ENCODE results near the gene ADGRG7.

Gene ADGRG7

DNA sequence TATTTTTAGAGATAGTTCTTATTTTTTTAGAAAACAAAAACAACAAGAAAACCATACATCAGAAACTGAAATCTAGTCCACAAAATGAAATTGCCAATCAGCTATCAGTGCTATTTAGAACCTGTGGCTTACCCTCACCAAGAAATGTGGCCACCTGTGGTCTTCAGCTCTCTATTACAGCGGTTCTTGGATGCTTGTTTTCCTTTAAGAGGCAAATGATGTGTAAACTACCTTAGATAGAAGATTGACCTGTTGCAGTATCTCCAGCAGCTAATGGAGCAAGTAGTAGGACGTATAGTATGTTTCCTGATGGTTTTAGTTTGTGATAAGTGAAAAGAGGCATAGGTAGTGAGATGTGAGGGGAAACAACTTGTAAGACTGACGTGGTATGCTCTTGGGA, 121.1 kb downstream of the ADGRG7 start:
- Mint-ChIP-seq H3K36me3 (ENCODE audit: low read depth) (peaks cover 60% of the 10 kb centered on the region), H3K27me3 (ENCODE audit: low read depth, poor library complexity) (no peaks in the 10 kb centered on the region), H3K27ac (no peak overlapping the region)

DNA sequence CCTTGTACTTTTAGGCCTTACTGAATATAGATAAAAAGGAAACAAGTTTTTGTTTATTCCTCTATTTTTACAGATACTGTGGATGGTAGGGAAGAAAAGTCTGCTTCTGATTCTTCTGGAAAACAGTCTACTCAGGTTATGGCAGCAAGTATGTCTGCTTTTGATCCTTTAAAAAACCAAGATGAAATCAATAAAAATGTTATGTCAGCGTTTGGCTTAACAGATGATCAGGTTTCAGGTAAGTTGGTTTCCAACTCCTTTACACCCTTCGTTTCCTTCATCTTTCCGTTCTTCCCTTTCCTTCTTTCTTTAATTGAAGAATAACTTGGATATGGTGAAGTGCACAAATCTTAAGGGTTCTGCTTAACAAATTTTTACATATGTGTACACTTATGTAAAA, 123.0 kb downstream of the ADGRG7 start:
- TF ChIP-seq, protein P1, sequence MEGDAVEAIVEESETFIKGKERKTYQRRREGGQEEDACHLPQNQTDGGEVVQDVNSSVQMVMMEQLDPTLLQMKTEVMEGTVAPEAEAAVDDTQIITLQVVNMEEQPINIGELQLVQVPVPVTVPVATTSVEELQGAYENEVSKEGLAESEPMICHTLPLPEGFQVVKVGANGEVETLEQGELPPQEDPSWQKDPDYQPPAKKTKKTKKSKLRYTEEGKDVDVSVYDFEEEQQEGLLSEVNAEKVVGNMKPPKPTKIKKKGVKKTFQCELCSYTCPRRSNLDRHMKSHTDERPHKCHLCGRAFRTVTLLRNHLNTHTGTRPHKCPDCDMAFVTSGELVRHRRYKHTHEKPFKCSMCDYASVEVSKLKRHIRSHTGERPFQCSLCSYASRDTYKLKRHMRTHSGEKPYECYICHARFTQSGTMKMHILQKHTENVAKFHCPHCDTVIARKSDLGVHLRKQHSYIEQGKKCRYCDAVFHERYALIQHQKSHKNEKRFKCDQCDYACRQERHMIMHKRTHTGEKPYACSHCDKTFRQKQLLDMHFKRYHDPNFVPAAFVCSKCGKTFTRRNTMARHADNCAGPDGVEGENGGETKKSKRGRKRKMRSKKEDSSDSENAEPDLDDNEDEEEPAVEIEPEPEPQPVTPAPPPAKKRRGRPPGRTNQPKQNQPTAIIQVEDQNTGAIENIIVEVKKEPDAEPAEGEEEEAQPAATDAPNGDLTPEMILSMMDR (IDR thresholded peaks at IDR 0.05), result no peak
- Mint-ChIP-seq H3K4me1 (peaks cover 5% of the 10 kb centered on the region), H3K9me3 (no peaks in the 10 kb centered on the region), H3K27ac (no peak overlapping the region), H3K27me3 (ENCODE audit: low read depth, poor library complexity) (peaks cover 3% of the 10 kb centered on the region), H3K36me3 (ENCODE audit: low read depth) (peaks cover 60% of the 10 kb centered on the region), H3K4me3 (no peak overlapping the region)
- DNase-seq, result no peak

More for the DNA sequence above, 121.1 kb downstream of the ADGRG7 start:
- H3K4me1 Mint-ChIP-seq, result no peaks in the 10 kb centered on the region
- TF ChIP-seq, protein P1 (IDR thresholded peaks at IDR 0.05), result no peak
- no peak for DNase-seq
- H3K9me3 Mint-ChIP-seq, result no peaks in the 10 kb centered on the region
- H3K4me3 Mint-ChIP-seq, result no peak overlapping the region

GRCh38 chr3:100737334-100737733, 127.9 kb downstream of the ADGRG7 start:
- no peak overlapping the region for H3K27ac Mint-ChIP-seq
- no peak overlapping the region for H3K4me3 Mint-ChIP-seq
- DNase-seq, result no peak
- TF ChIP-seq, protein P1 (IDR thresholded peaks at IDR 0.05), result peak; percentile 31
- peaks cover 5% of the 10 kb centered on the region for H3K4me1 Mint-ChIP-seq
- peaks cover 3% of the 10 kb centered on the region for H3K27me3 Mint-ChIP-seq (ENCODE audit: low read depth, poor library complexity)
- H3K9me3 Mint-ChIP-seq, result no peaks in the 10 kb centered on the region
- H3K36me3 Mint-ChIP-seq (ENCODE audit: low read depth), result peaks cover 59% of the 10 kb centered on the region

GRCh38 chr3:100740207-100740606, 130.8 kb downstream of the ADGRG7 start:
- H3K4me3 Mint-ChIP-seq, result no peak overlapping the region
- DNase-seq, result no peak
- H3K4me1 Mint-ChIP-seq, result peaks cover 5% of the 10 kb centered on the region
- peaks cover 59% of the 10 kb centered on the region for H3K36me3 Mint-ChIP-seq (ENCODE audit: low read depth)
- H3K27me3 Mint-ChIP-seq (ENCODE audit: low read depth, poor library complexity), result peaks cover 3% of the 10 kb centered on the region
- no peak overlapping the region for H3K27ac Mint-ChIP-seq
- TF ChIP-seq, protein P1 (IDR thresholded peaks at IDR 0.05), result no peak
- H3K9me3 Mint-ChIP-seq, result no peaks in the 10 kb centered on the region

GRCh38 chr3:100743535-100743934, 134.1 kb downstream of the ADGRG7 start:
- DNase-seq, result no peak
- Mint-ChIP-seq H3K27me3 (ENCODE audit: low read depth, poor library complexity) (no peaks in the 10 kb centered on the region), H3K4me3 (no peak overlapping the region), H3K4me1 (peaks cover 13% of the 10 kb centered on the region), H3K36me3 (ENCODE audit: low read depth) (peaks cover 59% of the 10 kb centered on the region), H3K27ac (no peak overlapping the region), H3K9me3 (no peaks in the 10 kb centered on the region)
- TF ChIP-seq, protein P1 (IDR thresholded peaks at IDR 0.05), result no peak

DNA sequence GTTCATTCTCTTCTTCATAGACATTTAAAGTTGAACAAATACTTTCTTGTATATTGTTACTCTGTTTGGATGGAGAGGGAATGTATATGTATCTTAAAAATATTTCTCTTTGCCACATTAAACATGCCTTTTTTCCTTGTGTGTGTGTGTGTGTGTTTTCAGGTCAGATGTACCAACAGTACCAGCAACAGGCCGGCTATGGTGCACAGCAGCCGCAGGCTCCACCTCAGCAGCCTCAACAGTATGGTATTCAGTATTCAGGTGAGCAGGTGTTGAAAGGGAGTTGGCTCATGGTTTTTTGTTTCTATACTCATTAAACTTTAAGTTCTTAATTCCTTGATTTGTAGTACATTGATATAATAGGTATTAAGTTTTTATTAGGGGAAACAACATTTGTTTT, 135.3 kb downstream of the ADGRG7 start:
- H3K27ac Mint-ChIP-seq, result peak overlapping the region; percentile 21
- DNase-seq, result no peak
- no peaks in the 10 kb centered on the region for H3K27me3 Mint-ChIP-seq (ENCODE audit: low read depth, poor library complexity)
- TF ChIP-seq, protein P1 (IDR thresholded peaks at IDR 0.05), result no peak
- peaks cover 13% of the 10 kb centered on the region for H3K4me1 Mint-ChIP-seq
- H3K9me3 Mint-ChIP-seq, result no peaks in the 10 kb centered on the region
- H3K36me3 Mint-ChIP-seq (ENCODE audit: low read depth), result peaks cover 62% of the 10 kb centered on the region
- no peak overlapping the region for H3K4me3 Mint-ChIP-seq
